ENCODE measurements around the gene TIAM1. TPM values are rescaled to one million over a fixed set of nuclear protein-coding genes. Genes with fewer than 3 reads are reported as not detected.

The TIAM1 gene
- polyA plus RNA-seq, 4 donors: 12.4 to 18.6 (median 16.4) TPM

- DNase-seq (ENCODE audit: low read depth in 4 of 4, low spot score in 3 of 4): peak in 2 of 4 donors; percentile 26 to 60
These were observed 125.0 kb downstream of the TIAM1 start for GRCh38 chr21:31218830-31219608.

- DNase-seq (ENCODE audit: low read depth in 4 of 4, low spot score in 3 of 4): no peak
These were observed 127.9 kb downstream of the TIAM1 start for GRCh38 chr21:31216206-31216605.

- DNase-seq (ENCODE audit: low read depth in 4 of 4, low spot score in 3 of 4): no peak
These were observed 130.3 kb downstream of the TIAM1 start for GRCh38 chr21:31213787-31214186.

GRCh38 chr21:31211836-31212235, 132.2 kb downstream of the TIAM1 start:
- no peak for DNase-seq (ENCODE audit: low read depth in 4 of 4, low spot score in 3 of 4)

- DNase-seq (ENCODE audit: low read depth in 4 of 4, low spot score in 3 of 4): no peak
These were observed 138.6 kb downstream of the TIAM1 start for GRCh38 chr21:31205412-31205811.

GRCh38 chr21:31204801-31205200, 139.3 kb downstream of the TIAM1 start:
- DNase-seq (ENCODE audit: low read depth in 4 of 4, low spot score in 3 of 4): no peak

- DNase-seq (ENCODE audit: low read depth in 4 of 4, low spot score in 3 of 4): no peak
These were observed 140.5 kb downstream of the TIAM1 start for GRCh38 chr21:31203431-31204054.

- DNase-seq (ENCODE audit: low read depth in 4 of 4, low spot score in 3 of 4): no peak
These were observed 142.5 kb downstream of the TIAM1 start for GRCh38 chr21:31201548-31201947.

GRCh38 chr21:31201144-31201543, 142.9 kb downstream of the TIAM1 start:
- no peak for DNase-seq (ENCODE audit: low read depth in 4 of 4, low spot score in 3 of 4)

GRCh38 chr21:31198575-31198974, 145.5 kb downstream of the TIAM1 start:
- no peak for DNase-seq (ENCODE audit: low read depth in 4 of 4, low spot score in 3 of 4)

- DNase-seq (ENCODE audit: low read depth in 4 of 4, low spot score in 3 of 4): no peak
These were observed 147.3 kb downstream of the TIAM1 start for GRCh38 chr21:31196724-31197123.

- no peak for DNase-seq (ENCODE audit: low read depth in 4 of 4, low spot score in 3 of 4)
These were observed 148.6 kb downstream of the TIAM1 start for GRCh38 chr21:31195334-31196015.

GRCh38 chr21:31194510-31195293, 149.4 kb downstream of the TIAM1 start:
- no peak for DNase-seq (ENCODE audit: low read depth in 4 of 4, low spot score in 3 of 4)

GRCh38 chr21:31193761-31194160, 150.3 kb downstream of the TIAM1 start:
- DNase-seq (ENCODE audit: low read depth in 4 of 4, low spot score in 3 of 4): no peak

GRCh38 chr21:31191553-31191952, 152.5 kb downstream of the TIAM1 start:
- no peak for DNase-seq (ENCODE audit: low read depth in 4 of 4, low spot score in 3 of 4)

GRCh38 chr21:31190516-31190915, 153.5 kb downstream of the TIAM1 start:
- DNase-seq (ENCODE audit: low read depth in 4 of 4, low spot score in 3 of 4): no peak

- no peak for DNase-seq (ENCODE audit: low read depth in 4 of 4, low spot score in 3 of 4)
These were observed 156.6 kb downstream of the TIAM1 start for GRCh38 chr21:31187499-31187898.

GRCh38 chr21:31186916-31187315, 157.1 kb downstream of the TIAM1 start:
- DNase-seq (ENCODE audit: low read depth in 4 of 4, low spot score in 3 of 4): no peak

GRCh38 chr21:31185663-31186062, 158.4 kb downstream of the TIAM1 start:
- no peak for DNase-seq (ENCODE audit: low read depth in 4 of 4, low spot score in 3 of 4)

GRCh38 chr21:31184876-31185275, 159.2 kb downstream of the TIAM1 start:
- no peak for DNase-seq (ENCODE audit: low read depth in 4 of 4, low spot score in 3 of 4)

GRCh38 chr21:31184459-31184858, 159.6 kb downstream of the TIAM1 start:
- DNase-seq (ENCODE audit: low read depth in 4 of 4, low spot score in 3 of 4): no peak
